ENCODE measurements around the gene TRIM9. TPM values are rescaled to one million over a fixed set of nuclear protein-coding genes. Genes with fewer than 3 reads are reported as not detected.

TRIM9 gene
- total and polyA plus RNA-seq, 2 donors (not counting 3 experiments of a cell fraction or from before 2014, with no cell fraction given) = not detected

GRCh38 chr14:50985859-50986331 lies 109.0 kb downstream of the TRIM9 start:
- ChIA-PET CTCF (no interaction called here), POLR2A (interaction anchor here (0.6 kb wide), 1 partner anchor 107 kb away, joined by 3 read pairs; no protein-coding TSS in a partner anchor)
- no TSS peak for BruUV-seq (replicated peaks)
- TF ChIP-seq POLR2AphosphoS5 (IDR thresholded peaks at IDR 0.05; ENCODE audit: insufficient read depth, low read depth, low read length) (no peak), JUN (IDR thresholded peaks at IDR 0.05; ENCODE audit: borderline replicate concordance, insufficient read depth, insufficient read length, low read depth) (no peak), POLR2A (IDR thresholded peaks at IDR 0.05; ENCODE audit: low read depth, low read length) (no peak), FOS (IDR thresholded peaks at IDR 0.05; ENCODE audit: borderline replicate concordance, insufficient read depth, low read length) (no peak), EZH2 (IDR thresholded peaks at IDR 0.05; ENCODE audit: borderline replicate concordance, low read depth, low read length, severe bottlenecking) (no peak), MAX (IDR thresholded peaks at IDR 0.05; ENCODE audit: insufficient read depth, insufficient read length) (no peak), GATA2 (IDR thresholded peaks at IDR 0.05; ENCODE audit: insufficient read depth, insufficient read length, low read depth, low read length) (no peak), CTCF (IDR thresholded peaks at IDR 0.05; ENCODE audit: extremely low read depth in 1 of 2, insufficient read depth in 1 of 2, low read depth in 1 of 2, low read length in 2 of 2) (no peak), MYC (IDR thresholded peaks at IDR 0.05; ENCODE audit: low read depth, low read length) (no peak)
- Histone ChIP-seq H3K4me3 (replicated peaks in 1 of 3; ENCODE audit: insufficient read depth in 1 of 3, low read depth in 1 of 3, low read length in 3 of 3) (no peak overlapping the region), H3K4me1 (ENCODE audit: control insufficient read depth, extremely low read depth, insufficient read depth, low read length) (no peaks in the 10 kb centered on the region), H4K20me1 (replicated peaks; ENCODE audit: control insufficient read depth, extremely low read depth, insufficient read depth, low read length) (no peaks in the 10 kb centered on the region), H3K27ac (ENCODE audit: insufficient read depth, low read depth, low read length) (no peak overlapping the region), H3K4me2 (ENCODE audit: insufficient read depth, low read length) (no peak overlapping the region), H3K36me3 (ENCODE audit: control insufficient read depth in 2 of 2, extremely low read depth in 1 of 2, insufficient read depth in 2 of 2, low read length in 2 of 2) (no peaks in the 10 kb centered on the region), H3K9ac (replicated peaks; ENCODE audit: extremely low read depth, insufficient read depth, low read length) (no peak overlapping the region), H3K9me1 (replicated peaks; ENCODE audit: control insufficient read depth, extremely low read depth, insufficient read depth, low read length) (no peaks in the 10 kb centered on the region), H3K79me2 (ENCODE audit: control insufficient read depth, insufficient read depth, low read length) (no peaks in the 10 kb centered on the region), H3K27me3 (ENCODE audit: control insufficient read depth in 2 of 2, insufficient read depth in 2 of 2, low read length in 2 of 2) (peaks cover 17 to 37% of the 10 kb centered on the region in 2 experiments), H2AFZ (ENCODE audit: low read depth, low read length) (no peak overlapping the region), H3K9me3 (replicated peaks; ENCODE audit: control insufficient read depth, insufficient read depth, low read length) (no peaks in the 10 kb centered on the region)
- dilution Hi-C loops (cut with MboI; ENCODE audit: extremely low pct_ligation_motif_present, low sequenced_read_pairs) (no loop called here), intact Hi-C loops (cut with micrococcal nuclease) (no loop called here)
- DNase-seq (ENCODE audit: low read depth, low spot score) = no peak
- FAIRE-seq = no peak

Measured in endothelial cell of umbilical vein (primary cell).